HepG2 (cell line): ENCODE measurements around the gene SCT. TPM values are rescaled to one million over a fixed set of nuclear protein-coding genes. Genes with fewer than 3 reads are reported as not detected.

Experiments
- ATAC-seq: fragments of 200-7000 bp; cut with Tn5 transposase; 3 replicates; pipeline ENCODE4 v1.9.1; 2020; ENCODE audit warnings: mild to moderate bottlenecking, moderate library complexity
- BruUV-seq: library from RNA; stranded (reverse); fragments of 400-500 nt; replicated peaks from 2 replicates; lab custom pipeline; 2021; lab: Mats Ljungman, UMichigan
- CTCF ChIA-PET: fragments of 300-600 bp; formaldehyde crosslinking; extraction: SDS; loops from one replicate; lab custom pipeline; 2021; ENCODE audit warnings: low total read pairs, inconsistent platforms, low intra/inter-chr PET ratio; lab: Yijun Ruan, JAX
- POLR2A ChIA-PET: fragments of 350-600 bp; sonication (Branson Sonifier 250); formaldehyde crosslinking; loops from one replicate; lab custom pipeline; 2020; ENCODE audit warnings: antibody characterized with exemption, inconsistent platforms; lab: Yijun Ruan, JAX
- DNase-seq: peaks from one replicate; pipeline ENCODE4 v3.0.0-alpha.2; 2015; ENCODE audit warnings: low spot score
- FAIRE-seq: peaks from 3 replicates; lab custom pipeline; 2011; peaks lifted over from hg19 to GRCh38; lab: Jason Lieb, UNC
- H2AFZ ChIP-seq: one replicate; pipeline ENCODE4 v1.6.1; 2011; ENCODE audit warnings: low read length, inconsistent platforms
- H3K27ac ChIP-seq: fragments of 300-600 bp; 3 replicates; pipeline ENCODE4 v1.8.0; 2011; ENCODE audit warnings: mixed run types, mild to moderate bottlenecking, mixed read lengths, low read length, inconsistent platforms; ENCODE audit not compliant: insufficient read depth; ENCODE audit errors: extremely low read length
- H3K27me3 ChIP-seq, 2 experiments: fragments of 200-600 bp in 1 of 2; 2 replicates in 1 of 2; 3 replicates in 1 of 2; pipeline versions ENCODE4 v1.6.0 to v1.8.0; 2011; ENCODE audit warnings: low read length in 2 of 2, mild to moderate bottlenecking in 2 of 2, moderate library complexity in 2 of 2, inconsistent platforms in 1 of 2; ENCODE audit not compliant: insufficient read depth in 2 of 2, control insufficient read depth in 1 of 2
- H3K36me3 ChIP-seq, 2 experiments: fragments of 200-600 bp in 1 of 2; replicated peaks in 1 of 2; 2 replicates in 1 of 2; 3 replicates in 1 of 2; pipeline versions ENCODE4 v1.5.1 to v1.8.0; 2011; ENCODE audit warnings: low read length in 2 of 2, inconsistent platforms in 1 of 2; ENCODE audit not compliant: insufficient read depth in 2 of 2, control insufficient read depth in 1 of 2
- H3K4me1 ChIP-seq: 2 replicates; pipeline ENCODE4 v1.5.1; 2012; ENCODE audit warnings: low read length, inconsistent platforms; ENCODE audit not compliant: insufficient read depth
- H3K4me2 ChIP-seq: 2 replicates; pipeline ENCODE4 v1.6.0; 2011; ENCODE audit warnings: low read depth, low read length, inconsistent platforms
- H3K4me3 ChIP-seq, 3 experiments: fragments of 200-600 bp in 1 of 3; sonication (generic), shearing (Covaris generic) in 1 of 3; replicated peaks in 1 of 3; 2 replicates each; pipeline ENCODE4 v1.5.1; 2011 to 2016; ENCODE audit warnings: low read length in 3 of 3, inconsistent platforms in 2 of 3, low read depth in 2 of 3, mild to moderate bottlenecking in 2 of 3, control low read depth in 1 of 3, mixed read lengths in 1 of 3; ENCODE audit not compliant: insufficient read depth in 1 of 3
- H3K79me2 ChIP-seq: one replicate; pipeline ENCODE4 v1.6.1; 2011; ENCODE audit warnings: low read length, inconsistent platforms; ENCODE audit not compliant: insufficient read depth
- H3K9ac ChIP-seq: 2 replicates; pipeline ENCODE4 v1.6.0; 2011; ENCODE audit warnings: mild to moderate bottlenecking, low read depth, low read length, inconsistent platforms; ENCODE audit not compliant: insufficient read depth
- H3K9me3 ChIP-seq: 2 replicates; pipeline ENCODE4 v1.5.1; 2012; ENCODE audit warnings: mild to moderate bottlenecking, low read length
- H4K20me1 ChIP-seq: 2 replicates; pipeline ENCODE4 v1.6.0; 2011; ENCODE audit warnings: inconsistent platforms, mild to moderate bottlenecking, low read length, moderate library complexity; ENCODE audit not compliant: insufficient read depth
- AKAP8 ChIP-seq: sonication (generic); formaldehyde crosslinking; IDR thresholded peaks from 2 replicates; pipeline ENCODE4 v1.5.1; 2020; ENCODE audit warnings: mild to moderate bottlenecking, missing genetic modification reagents
- E2F1 ChIP-seq: sonication (generic); formaldehyde crosslinking; IDR thresholded peaks from 2 replicates; pipeline ENCODE4 v1.5.0; 2020; ENCODE audit warnings: missing genetic modification reagents
- HNF4A ChIP-seq: sonication (generic); formaldehyde crosslinking; IDR thresholded peaks from 2 replicates; pipeline ENCODE4 v1.4.0; 2020; ENCODE audit warnings: missing genetic modification reagents
- RXRA ChIP-seq: sonication (generic); formaldehyde crosslinking; IDR thresholded peaks from 2 replicates; pipeline ENCODE4 v1.5.1; 2020; ENCODE audit warnings: missing genetic modification reagents
- TEAD2 ChIP-seq: sonication (generic); formaldehyde crosslinking; IDR thresholded peaks from 2 replicates; pipeline ENCODE4 v1.9.0; 2021; ENCODE audit warnings: missing genetic modification reagents
- TFDP2 ChIP-seq: sonication (generic); formaldehyde crosslinking; IDR thresholded peaks from 2 replicates; pipeline ENCODE4 v1.4.0; 2020; ENCODE audit warnings: missing genetic modification reagents
- ZBTB7A ChIP-seq: sonication (generic); formaldehyde crosslinking; IDR thresholded peaks from 2 replicates; pipeline ENCODE4 v1.8.0; 2022; ENCODE audit warnings: mild to moderate bottlenecking, missing genetic modification reagents
- ZFP91 ChIP-seq: sonication (generic); formaldehyde crosslinking; IDR thresholded peaks from 2 replicates; pipeline ENCODE4 v1.9.0; 2022; ENCODE audit warnings: missing genetic modification reagents, mild to moderate bottlenecking, borderline replicate concordance
- ZMYM2 ChIP-seq: sonication (generic); formaldehyde crosslinking; IDR thresholded peaks from 2 replicates; pipeline ENCODE4 v1.8.0; 2022; ENCODE audit warnings: mild to moderate bottlenecking, missing genetic modification reagents
- ZNF354B ChIP-seq: sonication (generic); formaldehyde crosslinking; IDR thresholded peaks from 2 replicates; pipeline ENCODE4 v1.8.0; 2022; ENCODE audit warnings: mild to moderate bottlenecking, missing genetic modification reagents
- ZNF460 ChIP-seq: sonication (generic); formaldehyde crosslinking; IDR thresholded peaks from 2 replicates; pipeline ENCODE4 v1.5.1; 2020; ENCODE audit warnings: missing genetic modification reagents, mild to moderate bottlenecking, borderline replicate concordance
- ZNF782 ChIP-seq: sonication (generic); formaldehyde crosslinking; IDR thresholded peaks from 2 replicates; pipeline ENCODE4 v1.4.0; 2020; ENCODE audit warnings: missing genetic modification reagents, mild to moderate bottlenecking, borderline replicate concordance
- ZNF883 ChIP-seq: sonication (generic); formaldehyde crosslinking; IDR thresholded peaks from 2 replicates; pipeline ENCODE4 v1.5.1; 2020; ENCODE audit warnings: mild to moderate bottlenecking, missing genetic modification reagents; ENCODE audit errors: not compliant biosample characterization
- ZSCAN29 ChIP-seq: sonication (generic); formaldehyde crosslinking; conservative IDR thresholded peaks from 2 replicates; pipeline ENCODE4 v1.4.0; 2020; ENCODE audit warnings: mild to moderate bottlenecking, missing genetic modification reagents
- WGBS: methylation state at CpG from one replicate; pipeline ENCODE4 v1.1.6; 2017; ENCODE audit warnings: low lambda C conversion rate; 5-methylcytosine and 5-hydroxymethylcytosine counted together
- in situ Hi-C: cut with HindIII; loops from 2 replicates; pipeline ENCODE4 v1.10.0; 2017; ENCODE audit warnings: low pct_unique_long_range_greater_than_20kb; ENCODE audit not compliant: extremely low pct_ligation_motif_present
- intact Hi-C: fragments of 100-400 bp; cut with micrococcal nuclease; formaldehyde crosslinking; loops from one replicate; pipeline ENCODE4 v1.10.0; 2022; ENCODE audit not compliant: unreplicated experiment
- polyA plus RNA-seq, 8 experiments: library from polyadenylated mRNA; depleted of rRNA in 3 of 8; stranded (reverse) in 7 of 8; unstranded in 1 of 8; fragments of >200 nt; fragmentation: Illumina TruSeq in 4 of 8; extraction: Trizol in 4 of 8; gene quantifications; 2 replicates each; pipeline versions ENCODE4 v1.2.1 to v1.2.3, GENCODE V29; 2011 to 2016; ENCODE audit warnings: low read depth in 4 of 8, missing spikeins in 1 of 8, mixed read lengths in 1 of 8; ENCODE audit not compliant: insufficient read depth in 1 of 8
- total RNA-seq, 5 experiments: library from RNA; depleted of rRNA; stranded (reverse); fragments of >200 nt; fragmentation: Illumina TruSeq; extraction: Trizol; gene quantifications; 2 replicates each; pipeline ENCODE4 v1.2.3, GENCODE V29; 2016; ENCODE audit warnings: low read depth in 1 of 5
- TF ChIP-seq, protein P1 (sequence below): sonication (generic); formaldehyde crosslinking; conservative IDR thresholded peaks from 2 replicates; pipeline ENCODE4 v1.4.0; 2020; ENCODE audit warnings: mild to moderate bottlenecking, missing genetic modification reagents, moderate library complexity

Gene SCT
- total and polyA plus RNA-seq, 2 of the 13 experiments (the other 11 are each of a cell fraction or from before 2014, with no cell fraction given) = not detected

DNA sequence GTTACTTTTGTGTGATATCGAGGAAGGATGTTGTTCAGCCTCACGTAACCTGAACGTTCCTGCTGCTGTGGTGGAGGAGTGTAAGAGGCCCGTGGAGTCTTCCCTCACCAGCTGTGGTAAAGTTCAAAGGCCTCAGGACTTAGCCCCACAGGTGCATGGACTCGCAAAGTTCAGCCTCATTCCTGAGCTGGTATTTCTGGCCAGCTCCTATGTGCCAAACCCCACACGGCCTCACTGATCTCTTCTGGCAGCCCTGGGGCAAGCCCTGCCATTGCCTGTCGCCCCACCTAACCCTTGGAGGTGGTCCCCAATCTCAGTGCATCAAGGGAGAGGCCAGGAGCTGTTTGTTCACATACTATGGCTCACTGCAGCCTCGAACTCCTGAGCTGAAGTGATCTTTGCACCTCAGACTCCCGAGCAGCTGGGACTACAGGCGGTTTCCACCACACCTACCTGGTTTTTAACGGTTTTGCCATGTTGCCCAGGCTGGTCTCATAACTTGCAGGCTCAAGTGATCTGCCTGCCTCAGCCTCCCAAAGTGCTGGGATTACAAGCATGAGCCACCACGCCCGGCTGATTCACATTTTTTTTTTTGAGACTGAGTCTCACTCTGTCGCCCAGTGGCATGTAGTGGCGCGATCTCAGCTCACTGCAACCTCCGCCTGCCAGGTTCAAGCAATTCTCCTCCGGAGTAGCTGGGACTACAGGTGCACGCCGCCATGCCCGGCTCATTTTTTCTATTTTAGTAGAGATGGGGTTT, 48.5 kb downstream of the SCT start:
- POLR2A ChIA-PET = interaction anchor here (1.3 to 1.6 kb wide), 4 partner anchors 9 to 18 kb away, joined by 3 to 15 read pairs (median 6); partner anchors contain the start of gene LMNTD2
- WGBS = 44% methylated on average over 17 of the region's 21 CpGs
- TF ChIP-seq E2F1 (no peak), RXRA (CRISPR knock-in tag) (0 out of 2 replicates have a peak, but pooled peaks have one; percentile 16), ZNF883 (CRISPR knock-in tag) (no peak), ZSCAN29 (no peak), HNF4A (peak; percentile 85), ZMYM2 (CRISPR knock-in tag) (peak; percentile 38; the same call in 1 of the 2 replicates), ZNF354B (no peak), TEAD2 (CRISPR knock-in tag) (no peak), AKAP8 (CRISPR knock-in tag) (0 out of 2 replicates have a peak, but pooled peaks have one; percentile 27), TFDP2 (CRISPR knock-in tag) (no peak), ZNF460 (CRISPR knock-in tag) (peak; percentile 91), ZBTB7A (CRISPR knock-in tag) (no peak), ZNF782 (CRISPR knock-in tag) (no peak), ZFP91 (no peak)
- TF ChIP-seq, protein P1, sequence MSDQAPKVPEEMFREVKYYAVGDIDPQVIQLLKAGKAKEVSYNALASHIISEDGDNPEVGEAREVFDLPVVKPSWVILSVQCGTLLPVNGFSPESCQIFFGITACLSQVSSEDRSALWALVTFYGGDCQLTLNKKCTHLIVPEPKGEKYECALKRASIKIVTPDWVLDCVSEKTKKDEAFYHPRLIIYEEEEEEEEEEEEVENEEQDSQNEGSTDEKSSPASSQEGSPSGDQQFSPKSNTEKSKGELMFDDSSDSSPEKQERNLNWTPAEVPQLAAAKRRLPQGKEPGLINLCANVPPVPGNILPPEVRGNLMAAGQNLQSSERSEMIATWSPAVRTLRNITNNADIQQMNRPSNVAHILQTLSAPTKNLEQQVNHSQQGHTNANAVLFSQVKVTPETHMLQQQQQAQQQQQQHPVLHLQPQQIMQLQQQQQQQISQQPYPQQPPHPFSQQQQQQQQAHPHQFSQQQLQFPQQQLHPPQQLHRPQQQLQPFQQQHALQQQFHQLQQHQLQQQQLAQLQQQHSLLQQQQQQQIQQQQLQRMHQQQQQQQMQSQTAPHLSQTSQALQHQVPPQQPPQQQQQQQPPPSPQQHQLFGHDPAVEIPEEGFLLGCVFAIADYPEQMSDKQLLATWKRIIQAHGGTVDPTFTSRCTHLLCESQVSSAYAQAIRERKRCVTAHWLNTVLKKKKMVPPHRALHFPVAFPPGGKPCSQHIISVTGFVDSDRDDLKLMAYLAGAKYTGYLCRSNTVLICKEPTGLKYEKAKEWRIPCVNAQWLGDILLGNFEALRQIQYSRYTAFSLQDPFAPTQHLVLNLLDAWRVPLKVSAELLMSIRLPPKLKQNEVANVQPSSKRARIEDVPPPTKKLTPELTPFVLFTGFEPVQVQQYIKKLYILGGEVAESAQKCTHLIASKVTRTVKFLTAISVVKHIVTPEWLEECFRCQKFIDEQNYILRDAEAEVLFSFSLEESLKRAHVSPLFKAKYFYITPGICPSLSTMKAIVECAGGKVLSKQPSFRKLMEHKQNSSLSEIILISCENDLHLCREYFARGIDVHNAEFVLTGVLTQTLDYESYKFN = peak; percentile 26; the same call in 1 of the 2 replicates

More for the DNA sequence above, 48.5 kb downstream of the SCT start:
- CTCF ChIA-PET = no interaction called here
- H3K4me3 ChIP-seq = peak overlapping the region; percentile 78 to 100 (median 92)
- FAIRE-seq = peak; percentile 56
- H2AFZ ChIP-seq = no peak overlapping the region
- H3K36me3 ChIP-seq = peaks cover 8 to 18% of the 10 kb centered on the region in 2 experiments; a peak in 4 of 5 replicates
- ATAC-seq = no peak
- H3K4me2 ChIP-seq = peak overlapping the region; percentile 94
- H3K4me1 ChIP-seq = peaks cover 48% of the 10 kb centered on the region
- in situ Hi-C loops (no loop called here), intact Hi-C loops (no loop called here)
- H3K9ac ChIP-seq = peak overlapping the region; percentile 100; the same call in 1 of the 2 replicates
- H3K27ac ChIP-seq = peak overlapping the region; percentile 80
- peaks cover 43% of the 10 kb centered on the region for H4K20me1 ChIP-seq
- H3K27me3 ChIP-seq = no peaks in the 10 kb centered on the region; a peak in 1 of 5 replicates
- no peak for DNase-seq
- BruUV-seq = no TSS peak
- H3K9me3 ChIP-seq = no peaks in the 10 kb centered on the region
- peaks cover 58% of the 10 kb centered on the region for H3K79me2 ChIP-seq
